GM18861 (cell line): Measurements from ENCODE around the gene NIPAL3.
"Not testable (repeated sequence)": the region's sequence is repeated elsewhere in the genome, so short reads cannot be mapped to it uniquely, and the experiment has no call there.

Source experiments
- ATAC-seq: cut with Tn5 transposase; IDR thresholded peaks from one replicate; pipeline ENCODE4 v1.9.1; 2021; ENCODE audit not compliant: unreplicated experiment

NIPAL3 gene

DNA sequence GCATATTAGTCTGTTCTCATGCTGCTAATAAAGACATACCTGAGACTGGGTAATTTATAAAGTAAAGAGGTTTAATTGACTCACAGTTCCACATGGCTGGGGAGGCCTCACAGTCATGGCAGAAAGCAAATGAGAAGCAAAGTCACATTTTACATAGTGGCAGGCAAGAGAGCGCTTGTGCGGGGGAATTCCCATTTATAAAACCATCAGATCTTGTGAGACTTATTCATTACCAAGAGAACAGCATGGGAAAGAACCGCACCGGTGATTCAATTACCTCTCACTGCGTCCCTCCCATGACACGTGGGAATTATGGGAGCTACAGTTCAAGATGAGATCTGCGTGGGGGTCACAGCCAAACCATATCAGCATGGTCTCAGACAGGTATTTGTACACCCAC is 72.6 kb downstream of the NIPAL3 start:
- ATAC-seq: not testable (repeated sequence)

GRCh38 chr1:24489674-24490073 is 74.1 kb downstream of the NIPAL3 start:
- ATAC-seq: no peak

GRCh38 chr1:24490101-24490781 is 74.6 kb downstream of the NIPAL3 start:
- ATAC-seq: no peak

DNA sequence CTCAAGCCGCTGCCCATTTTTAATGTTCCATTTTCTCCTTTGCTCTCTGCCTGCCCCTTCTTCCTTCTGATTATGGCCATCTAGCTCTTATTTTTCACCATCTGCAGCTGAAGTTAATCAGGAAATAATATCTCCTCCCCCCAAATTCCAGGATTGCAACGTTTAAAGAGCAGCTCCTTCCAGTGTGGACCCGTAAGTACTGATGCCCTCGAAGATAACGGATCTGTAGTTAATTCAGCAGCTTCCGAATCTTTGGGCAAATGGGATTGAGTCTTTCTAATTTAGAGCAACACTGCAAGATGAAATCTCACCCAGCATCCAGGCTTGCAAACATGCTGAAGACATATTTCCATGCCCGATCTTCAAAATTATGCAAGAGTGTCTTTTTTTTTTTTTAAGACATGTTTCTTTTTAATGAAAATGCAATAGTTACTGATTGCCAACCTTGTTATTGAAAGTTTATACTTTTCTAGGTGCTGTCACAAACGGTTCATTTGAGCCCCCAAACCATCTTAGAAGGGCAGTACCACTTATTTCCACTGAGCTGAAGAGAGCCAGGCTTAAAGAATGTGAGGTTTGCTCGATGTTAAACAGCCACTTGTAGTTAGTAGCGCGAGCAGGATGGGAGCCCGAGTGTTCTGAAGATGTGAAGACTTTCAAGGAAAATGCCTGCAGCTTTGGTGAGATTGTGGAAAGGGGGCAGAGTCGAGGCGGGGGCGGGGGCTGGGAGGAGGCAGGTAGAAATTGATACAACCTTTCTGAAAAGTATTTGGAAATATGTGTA is 76.2 kb downstream of the NIPAL3 start:
- no peak for ATAC-seq

DNA sequence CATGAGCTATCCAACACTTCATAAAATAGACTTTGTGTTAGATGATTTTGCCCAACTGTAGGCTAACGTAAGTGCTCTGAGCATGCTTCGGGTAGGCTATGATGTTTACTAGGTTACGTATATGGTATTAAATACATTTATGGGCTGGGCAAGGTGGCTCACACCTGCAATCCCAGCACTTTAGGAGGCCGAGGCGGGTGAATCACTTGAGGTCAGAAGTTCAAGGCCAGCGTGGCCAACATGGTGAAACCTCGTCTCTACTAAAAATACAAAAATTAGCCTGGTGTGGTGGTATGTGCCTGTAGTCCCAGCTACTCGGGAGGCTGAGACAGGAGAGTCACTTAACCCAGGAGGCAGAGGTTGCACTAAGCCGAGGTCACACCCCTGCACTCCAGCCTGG is 77.3 kb downstream of the NIPAL3 start:
- not testable (repeated sequence) for ATAC-seq

- ATAC-seq: no peak
Measured at GRCh38 chr1:24493785-24494184, 78.2 kb downstream of the NIPAL3 start.

- ATAC-seq: no peak
Measured at GRCh38 chr1:24498589-24498988, 83.0 kb downstream of the NIPAL3 start.

GRCh38 chr1:24500448-24501048 is 84.9 kb downstream of the NIPAL3 start:
- no peak for ATAC-seq

DNA sequence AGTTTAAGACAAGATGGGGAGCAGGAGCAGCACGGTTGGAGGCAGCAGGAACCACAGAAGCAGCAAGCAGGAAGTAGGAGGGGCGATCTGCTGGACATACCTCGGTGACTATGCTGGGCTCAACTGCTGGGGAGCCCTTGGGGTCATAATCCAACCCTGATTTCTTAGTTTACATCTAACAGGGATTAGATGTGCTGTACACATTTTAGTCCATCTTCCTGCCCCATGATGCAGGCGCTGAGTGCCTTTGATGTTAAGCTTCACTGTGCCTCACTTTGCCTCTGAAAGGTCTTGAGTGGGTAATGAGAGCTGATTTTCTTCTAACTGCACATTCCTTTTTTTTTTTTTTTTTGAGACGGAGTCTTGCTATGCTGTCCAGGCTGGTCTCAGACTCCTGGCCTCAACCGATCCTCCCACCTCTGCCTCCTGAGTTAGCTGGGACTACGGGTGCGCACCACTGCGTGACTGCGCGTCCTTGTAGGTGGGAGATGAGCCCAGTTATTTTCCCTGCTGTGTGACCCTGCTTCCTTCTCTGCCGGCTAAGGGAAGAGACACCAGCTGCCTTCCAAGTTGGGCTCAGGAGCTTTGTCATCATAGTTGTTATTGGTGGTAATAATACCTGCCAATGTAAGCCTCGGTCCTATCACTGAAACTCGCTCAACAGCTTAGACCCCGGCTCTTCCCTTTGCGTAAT is 85.9 kb downstream of the NIPAL3 start:
- ATAC-seq: no peak

DNA sequence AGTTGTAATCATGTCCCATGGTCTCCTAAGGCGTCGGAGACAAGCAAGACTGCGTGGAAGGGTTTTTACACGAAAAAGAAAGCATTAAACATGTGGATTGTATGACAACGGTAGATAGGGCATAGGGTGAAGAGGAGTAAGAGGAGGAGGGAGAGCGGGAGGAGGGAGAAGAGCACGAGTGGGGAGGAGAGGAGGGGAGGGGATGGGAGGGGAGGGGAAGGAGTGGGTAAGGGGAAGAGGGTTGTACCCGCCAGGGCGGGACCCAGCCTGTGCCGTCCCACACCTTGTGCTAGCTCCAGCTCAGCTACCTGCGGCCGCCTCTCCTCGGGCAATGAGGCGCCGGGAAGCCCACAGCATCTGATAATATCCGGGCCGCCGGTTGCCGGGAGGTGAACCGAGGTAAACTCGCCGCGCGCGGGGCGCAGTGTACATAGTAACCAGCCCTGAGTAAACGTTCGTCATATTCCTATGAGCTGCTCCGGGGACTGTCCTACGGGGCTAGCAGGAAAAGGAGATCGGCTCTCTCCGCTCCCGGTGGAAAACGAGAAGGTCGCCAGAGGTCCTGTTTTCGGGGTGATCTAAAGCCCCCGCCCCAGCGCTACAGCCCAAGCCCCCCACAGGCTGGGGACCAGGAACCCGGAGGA is 86.6 kb downstream of the NIPAL3 start:
- ATAC-seq: no peak

GRCh38 chr1:24502709-24503058 is 87.1 kb downstream of the NIPAL3 start, which contains the start of gene RCAN3:
TSS of gene RCAN3 (plus strand) at chr1:24502836. CDS start at chr1:24514373, 11,537 bp downstream.
- no peak for ATAC-seq

GRCh38 chr1:24503059-24503751 is 87.6 kb downstream of the NIPAL3 start:
- ATAC-seq: no peak

DNA sequence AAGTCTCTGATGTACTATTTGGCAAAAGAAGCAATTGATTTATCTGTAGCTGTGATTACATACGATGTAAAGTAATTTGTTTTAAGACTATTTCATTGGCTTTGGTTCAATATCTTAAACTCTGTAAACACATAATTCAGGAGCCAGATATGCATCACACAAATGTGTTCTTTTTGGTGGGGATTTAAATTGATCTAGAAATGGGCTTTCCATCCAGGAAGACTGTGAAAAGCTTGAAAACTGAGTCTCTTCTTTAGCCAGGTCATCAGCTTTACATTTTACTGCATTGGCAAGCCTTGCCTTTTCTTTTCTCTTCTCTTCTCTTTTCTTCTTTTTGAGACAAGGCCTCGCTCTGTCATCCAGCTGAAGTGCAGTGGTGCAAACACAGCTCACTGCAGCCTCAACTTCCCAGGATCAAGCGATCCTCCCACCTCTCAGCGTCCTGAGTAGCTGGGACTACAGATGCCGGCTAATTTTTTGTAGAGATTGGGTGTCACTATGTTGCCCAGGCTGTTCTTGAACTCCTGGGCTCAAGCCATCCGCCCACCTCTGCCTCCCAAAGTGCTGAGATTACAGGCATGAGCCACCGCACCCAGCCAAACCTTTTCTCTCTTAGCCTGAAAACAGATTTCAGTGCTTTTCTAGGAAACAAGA is 88.4 kb downstream of the NIPAL3 start:
- no peak for ATAC-seq

- no peak for ATAC-seq
Measured at GRCh38 chr1:24504560-24504959, 89.0 kb downstream of the NIPAL3 start.

- no peak for ATAC-seq
Measured at GRCh38 chr1:24505816-24506215, 90.2 kb downstream of the NIPAL3 start.

DNA sequence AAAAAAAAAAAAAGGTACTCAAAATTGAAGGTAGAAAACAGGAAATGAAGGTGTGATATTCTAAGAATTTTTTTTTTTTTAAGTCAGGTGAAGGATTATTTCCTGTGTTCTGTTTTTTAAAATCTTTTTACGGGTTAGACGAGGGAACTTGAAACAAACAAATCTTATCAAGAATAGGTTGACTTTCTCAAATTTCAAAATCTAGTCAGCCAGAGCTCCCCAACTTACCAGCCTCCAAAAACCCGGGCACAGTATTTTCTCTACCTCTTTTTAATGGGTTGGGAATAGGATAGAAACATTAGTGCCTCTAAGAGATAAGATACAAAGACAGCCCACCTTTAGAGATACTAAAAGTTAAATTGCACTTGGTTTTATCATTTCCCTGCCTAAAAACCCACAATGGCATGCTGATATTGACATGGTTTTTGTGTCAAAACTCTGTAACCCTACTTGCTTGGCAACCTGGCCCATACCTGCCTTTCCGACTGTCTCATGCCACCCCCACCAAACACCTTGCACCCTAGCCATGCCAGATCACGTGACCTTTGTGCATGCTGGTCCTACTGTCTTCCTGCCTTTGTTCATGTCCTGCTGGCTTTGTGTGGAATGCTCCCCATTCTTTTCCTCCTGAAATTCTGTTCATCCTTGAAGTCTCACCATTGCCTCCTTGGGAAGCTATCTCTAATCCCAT is 91.2 kb downstream of the NIPAL3 start:
- ATAC-seq: no peak

DNA sequence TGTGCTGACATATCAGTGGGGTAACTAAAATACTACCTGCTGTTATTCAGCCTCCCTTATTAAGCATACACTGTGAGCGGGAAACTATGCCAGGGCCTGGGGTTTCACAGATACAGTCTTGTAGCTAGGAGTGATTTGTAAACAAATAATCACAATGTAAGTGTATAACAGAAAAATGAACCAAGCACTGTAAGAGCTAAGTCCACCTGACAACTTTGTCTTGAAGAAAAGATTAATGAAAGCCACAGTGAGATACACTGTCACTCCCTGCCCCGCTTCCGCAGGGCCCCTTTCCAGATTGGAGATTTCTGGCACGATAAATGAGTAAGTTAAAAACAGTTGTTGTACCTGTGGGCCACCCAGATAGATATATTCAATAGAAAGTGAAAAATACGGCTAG is 91.8 kb downstream of the NIPAL3 start:
- no peak for ATAC-seq

GRCh38 chr1:24508911-24509310 is 93.3 kb downstream of the NIPAL3 start:
- no peak for ATAC-seq

GRCh38 chr1:24513706-24514105 is 98.1 kb downstream of the NIPAL3 start:
- ATAC-seq: no peak
